Subcutaneous abdominal adipose tissue (tissue), 5 donors: ENCODE data around the gene BANF1.
A peak's percentile ranks its signal among the peaks of the same experiment; 100 is the strongest.

ENCODE experiments used
- H3K27ac ChIP-seq: one replicate; pipeline ENCODE4 v1.7.0; 2013; ENCODE audit warnings: low read depth, mild to moderate bottlenecking, inconsistent platforms, low read length, moderate library complexity
- H3K27me3 ChIP-seq, 5 donors: one replicate each; pipeline ENCODE4 v1.7.0; 2013; ENCODE audit warnings: low read length in 5 of 5, inconsistent platforms in 1 of 5; ENCODE audit not compliant: control insufficient read depth in 5 of 5, insufficient read depth in 4 of 5
- H3K36me3 ChIP-seq, 5 donors: one replicate each; pipeline ENCODE4 v1.7.0; 2013; ENCODE audit warnings: low read length in 5 of 5; ENCODE audit not compliant: control insufficient read depth in 5 of 5, insufficient read depth in 5 of 5
- H3K4me1 ChIP-seq, 5 donors: one replicate each; pipeline ENCODE4 v1.7.0; 2013; ENCODE audit warnings: low read length in 5 of 5, mild to moderate bottlenecking in 3 of 5, moderate library complexity in 1 of 5; ENCODE audit not compliant: control insufficient read depth in 5 of 5, insufficient read depth in 5 of 5
- H3K4me3 ChIP-seq, 5 donors: one replicate each; pipeline ENCODE4 v1.7.0; 2013; ENCODE audit warnings: low read length in 5 of 5, low read depth in 1 of 5
- H3K9ac ChIP-seq, 5 donors: one replicate each; pipeline ENCODE4 v1.7.0; 2013; ENCODE audit warnings: low read length in 5 of 5, mild to moderate bottlenecking in 4 of 5, moderate library complexity in 3 of 5
- H3K9me3 ChIP-seq, 5 donors: one replicate each; pipeline ENCODE4 v1.7.0; 2013; ENCODE audit warnings: low read length in 5 of 5; ENCODE audit not compliant: control insufficient read depth in 5 of 5
- donor health status: healthy.
- donor health status: healthy.
- donor health status: healthy.
- donor health status: healthy.
- donor health status: healthy.

Gene BANF1

GRCh38 chr11:65978391-65979238 lies 23.7 kb upstream of the BANF1 start:
- peaks cover 0 to 53% (median 45%) of the 10 kb centered on the region in 5 donors for H3K36me3 ChIP-seq

GRCh38 chr11:65979261-65979759 lies 23.0 kb upstream of the BANF1 start:
- peaks cover 0 to 50% (median 42%) of the 10 kb centered on the region in 5 donors for H3K36me3 ChIP-seq
- H3K9ac ChIP-seq: no peak overlapping the region
- no peak overlapping the region for H3K27ac ChIP-seq
- no peak overlapping the region for H3K4me3 ChIP-seq
- no peaks in the 10 kb centered on the region for H3K4me1 ChIP-seq
- no peaks in the 10 kb centered on the region for H3K27me3 ChIP-seq
- H3K9me3 ChIP-seq: no peaks in the 10 kb centered on the region

More at GRCh38 chr11:65978391-65979238, 23.7 kb upstream of the BANF1 start:
- no peak overlapping the region for H3K4me3 ChIP-seq
- no peaks in the 10 kb centered on the region for H3K9me3 ChIP-seq
- no peak overlapping the region for H3K9ac ChIP-seq
- H3K4me1 ChIP-seq: no peaks in the 10 kb centered on the region
- no peaks in the 10 kb centered on the region for H3K27me3 ChIP-seq
- no peak overlapping the region for H3K27ac ChIP-seq

GRCh38 chr11:65981101-65981740 lies 21.1 kb upstream of the BANF1 start:
- no peaks in the 10 kb centered on the region for H3K4me1 ChIP-seq
- no peaks in the 10 kb centered on the region for H3K9me3 ChIP-seq
- H3K9ac ChIP-seq: no peak overlapping the region
- H3K27me3 ChIP-seq: no peaks in the 10 kb centered on the region
- H3K27ac ChIP-seq: no peak overlapping the region
- H3K4me3 ChIP-seq: no peak overlapping the region
- H3K36me3 ChIP-seq: peaks cover 0 to 41% (median 34%) of the 10 kb centered on the region in 5 donors

GRCh38 chr11:65981972-65982823 lies 20.1 kb upstream of the BANF1 start:
- Histone ChIP-seq H3K27me3 (no peaks in the 10 kb centered on the region), H3K27ac (no peak overlapping the region), H3K4me1 (no peaks in the 10 kb centered on the region), H3K9ac (no peak overlapping the region), H3K36me3 (peaks cover 0 to 31% (median 24%) of the 10 kb centered on the region in 5 donors), H3K4me3 (no peak overlapping the region), H3K9me3 (no peaks in the 10 kb centered on the region)

GRCh38 chr11:65982824-65983588 lies 19.3 kb upstream of the BANF1 start:
- H3K9me3 ChIP-seq: no peaks in the 10 kb centered on the region
- H3K27me3 ChIP-seq: no peaks in the 10 kb centered on the region
- H3K36me3 ChIP-seq: peaks cover 0 to 23% (median 16%) of the 10 kb centered on the region in 5 donors
- H3K4me3 ChIP-seq: no peak overlapping the region
- H3K9ac ChIP-seq: no peak overlapping the region
- H3K27ac ChIP-seq: no peak overlapping the region
- no peaks in the 10 kb centered on the region for H3K4me1 ChIP-seq

GRCh38 chr11:65983589-65983987 lies 18.7 kb upstream of the BANF1 start:
- peaks cover 0 to 17% (median 10%) of the 10 kb centered on the region in 5 donors for H3K36me3 ChIP-seq
- H3K9ac ChIP-seq: no peak overlapping the region
- H3K27me3 ChIP-seq: no peaks in the 10 kb centered on the region
- H3K27ac ChIP-seq: no peak overlapping the region
- H3K4me1 ChIP-seq: no peaks in the 10 kb centered on the region
- no peak overlapping the region for H3K4me3 ChIP-seq
- H3K9me3 ChIP-seq: no peaks in the 10 kb centered on the region

GRCh38 chr11:65987336-65987735 lies 15.0 kb upstream of the BANF1 start:
- Histone ChIP-seq H3K9ac (peak overlapping the region in 1 of 5 donors; percentile 30), H3K4me1 (no peaks in the 10 kb centered on the region), H3K27me3 (no peaks in the 10 kb centered on the region), H3K36me3 (peaks cover 0 to 2% (median 0%) of the 10 kb centered on the region in 5 donors), H3K9me3 (no peaks in the 10 kb centered on the region), H3K4me3 (no peak overlapping the region), H3K27ac (no peak overlapping the region)

GRCh38 chr11:65988791-65989592 lies 13.3 kb upstream of the BANF1 start:
- H3K27ac ChIP-seq: no peak overlapping the region
- H3K4me1 ChIP-seq: no peaks in the 10 kb centered on the region
- H3K4me3 ChIP-seq: no peak overlapping the region
- H3K36me3 ChIP-seq: peaks cover 0 to 2% (median 0%) of the 10 kb centered on the region in 5 donors
- no peak overlapping the region for H3K9ac ChIP-seq
- no peaks in the 10 kb centered on the region for H3K9me3 ChIP-seq
- H3K27me3 ChIP-seq: no peaks in the 10 kb centered on the region

- H3K4me1 ChIP-seq: no peaks in the 10 kb centered on the region
- H3K4me3 ChIP-seq: no peak overlapping the region
- H3K27ac ChIP-seq: no peak overlapping the region
Measured at GRCh38 chr11:65992056-65992455, 10.2 kb upstream of the BANF1 start.

More at GRCh38 chr11:65992056-65992455, 10.2 kb upstream of the BANF1 start:
- Histone ChIP-seq H3K27me3 (no peaks in the 10 kb centered on the region), H3K9me3 (no peaks in the 10 kb centered on the region), H3K36me3 (peaks cover 0 to 6% (median 4%) of the 10 kb centered on the region in 5 donors), H3K9ac (no peak overlapping the region)
